Measurements from ENCODE around the gene FGF19.

Gene FGF19

GRCh38 chr11:69695581-69695980 is 8.2 kb downstream of the FGF19 start:
- no peak for DNase-seq

GRCh38 chr11:69694781-69695180 is 9.0 kb downstream of the FGF19 start:
- peak; percentile 26 for DNase-seq

- no peak for DNase-seq
These were observed 11.4 kb downstream of the FGF19 start for GRCh38 chr11:69692422-69692821.

- DNase-seq: no peak
These were observed 12.4 kb downstream of the FGF19 start for GRCh38 chr11:69691463-69691862.

- DNase-seq: no peak
These were observed 14.1 kb downstream of the FGF19 start for GRCh38 chr11:69689484-69690319.

GRCh38 chr11:69687969-69688771 is 15.7 kb downstream of the FGF19 start:
- DNase-seq: peak; percentile 51

- DNase-seq: no peak
These were observed 17.0 kb downstream of the FGF19 start for GRCh38 chr11:69686856-69687255.

- DNase-seq: no peak
These were observed 17.4 kb downstream of the FGF19 start for GRCh38 chr11:69686452-69686851.

GRCh38 chr11:69685348-69685747 is 18.5 kb downstream of the FGF19 start:
- DNase-seq: no peak

- no peak for DNase-seq
These were observed 19.2 kb downstream of the FGF19 start for GRCh38 chr11:69684651-69685050.

GRCh38 chr11:69683764-69684333 is 20.0 kb downstream of the FGF19 start:
- DNase-seq: no peak

- DNase-seq: no peak
These were observed 21.0 kb downstream of the FGF19 start for GRCh38 chr11:69682681-69683326.

- no peak for DNase-seq
These were observed 21.6 kb downstream of the FGF19 start for GRCh38 chr11:69682221-69682620.

- DNase-seq: no peak
These were observed 23.1 kb downstream of the FGF19 start for GRCh38 chr11:69680688-69681087.

- no peak for DNase-seq
These were observed 26.1 kb downstream of the FGF19 start for GRCh38 chr11:69677749-69678148.

GRCh38 chr11:69674886-69675714 is 28.7 kb downstream of the FGF19 start, which contains the start of gene LTO1:
Gene LTO1, minus strand, starts transcription at chr11:69675353. Its CDS starts 114 bp downstream, at chr11:69675239.
- DNase-seq: peak; percentile 93

- DNase-seq: peak; percentile 45
These were observed 29.4 kb downstream of the FGF19 start for GRCh38 chr11:69674267-69674885.

GRCh38 chr11:69671734-69672465 is 31.9 kb downstream of the FGF19 start:
- DNase-seq: no peak

GRCh38 chr11:69670158-69670845 is 33.5 kb downstream of the FGF19 start:
- peak; percentile 66 for DNase-seq

- DNase-seq: no peak
These were observed 34.3 kb downstream of the FGF19 start for GRCh38 chr11:69669486-69669885.
